Measurements from ENCODE around the gene SH3BP2.

DNA sequence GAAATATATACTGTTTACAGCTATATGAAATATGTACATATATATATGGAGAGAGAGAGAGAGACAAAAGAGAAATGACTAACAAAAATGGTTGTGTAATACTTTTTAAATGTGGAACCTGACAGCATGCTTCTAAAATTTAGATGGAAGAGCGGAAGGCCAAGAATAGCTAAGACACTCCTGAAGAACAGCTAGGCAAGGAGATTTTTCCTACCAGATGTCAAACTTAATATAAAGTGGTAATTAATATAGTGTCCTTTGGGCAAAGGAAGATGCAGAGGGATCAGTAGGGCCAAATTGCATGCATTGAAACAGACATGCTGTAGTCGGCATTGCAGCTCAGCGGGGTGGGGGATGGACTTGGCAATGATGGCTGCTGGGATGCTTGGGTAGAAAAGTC lies 96.0 kb downstream of the SH3BP2 start:
- TF ChIP-seq CTCF (IDR thresholded peaks at IDR 0.05; ENCODE audit: poor library complexity, severe bottlenecking) (no peak), EZH2 (IDR thresholded peaks at IDR 0.05; ENCODE audit: borderline replicate concordance, insufficient read depth, low read length, poor library complexity, severe bottlenecking) (no peak), POLR2AphosphoS5 (IDR thresholded peaks at IDR 0.05) (no peak), RAD21 (conservative IDR thresholded peaks at IDR 0.05) (no peak), MXI1 (conservative IDR thresholded peaks at IDR 0.05; ENCODE audit: poor library complexity, severe bottlenecking) (no peak), EP300 (conservative IDR thresholded peaks at IDR 0.05; ENCODE audit: poor library complexity, severe bottlenecking) (no peak), REST (IDR thresholded peaks at IDR 0.05; ENCODE audit: borderline replicate concordance) (no peak), TAF1 (IDR thresholded peaks at IDR 0.05; ENCODE audit: low read depth) (no peak), SMC3 (conservative IDR thresholded peaks at IDR 0.05; ENCODE audit: poor library complexity) (no peak)

All from neural cell (in vitro differentiated cells).